ENCODE data around the gene RTN4RL1.

GRCh38 chr17:1936766-1937165, 88.4 kb downstream of the RTN4RL1 start:
- TF ChIP-seq CTCF (conservative IDR thresholded peaks at IDR 0.05; ENCODE audit: low read length) = no peak
- no peak for TF ChIP-seq EZH2phosphoT487 (IDR thresholded peaks at IDR 0.05; ENCODE audit: borderline replicate concordance)

Data from Loucy (cell line).